Measurements from ENCODE around the gene TMEM151B. TPM values are rescaled to one million over a fixed set of nuclear protein-coding genes. Genes with fewer than 3 reads are reported as not detected.
A peak's percentile ranks its signal among the peaks of the same experiment; 100 is the strongest.

TMEM151B gene
- total and polyA plus RNA-seq, 11 donors, result 0.21 to 5.3 (median 0.45) TPM; not detected in 4

DNA sequence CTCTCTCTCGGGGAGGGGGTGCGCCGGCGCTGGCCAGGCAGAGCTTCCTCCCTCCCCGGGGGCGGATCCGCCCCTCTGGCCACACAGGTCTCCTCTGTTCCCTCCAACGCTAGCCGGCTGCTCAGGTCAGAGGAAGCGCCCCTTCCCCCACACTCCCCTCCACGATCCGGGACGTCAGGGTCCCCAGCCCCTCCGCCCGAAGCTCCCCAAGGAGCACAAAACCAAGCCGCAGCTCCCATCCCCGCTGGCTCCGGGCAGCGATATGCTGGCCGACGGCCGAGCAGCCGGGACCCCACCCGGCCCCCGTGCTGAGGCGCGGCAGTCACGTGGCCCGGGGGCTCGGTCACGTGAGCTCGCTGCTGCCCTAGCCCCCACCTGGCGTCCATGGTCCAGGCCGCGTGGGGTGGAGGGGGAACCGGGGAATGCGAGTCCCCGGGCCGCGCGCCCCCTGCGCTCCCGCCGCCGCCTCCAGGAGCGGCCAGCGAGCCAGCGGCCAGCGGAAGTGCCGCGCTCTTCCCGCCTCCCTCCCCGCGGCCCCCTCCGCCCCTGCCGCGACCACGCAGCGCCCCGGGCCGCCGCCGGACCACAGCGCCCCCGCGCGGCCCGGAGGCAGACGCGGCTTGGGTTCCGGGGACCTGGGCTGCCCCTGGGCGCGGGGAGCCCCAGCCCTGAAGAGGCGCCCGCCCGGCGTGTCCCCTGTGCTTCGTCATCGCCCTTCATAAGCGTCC lies 13.1 kb upstream of the TMEM151B start, which contains the start of gene SLC35B2:
Gene SLC35B2 (minus strand): TSS at position 504 of the 728 bp plus-strand sequence. CDS start 118 bp downstream, at position 386.
- TF ChIP-seq, protein P1, sequence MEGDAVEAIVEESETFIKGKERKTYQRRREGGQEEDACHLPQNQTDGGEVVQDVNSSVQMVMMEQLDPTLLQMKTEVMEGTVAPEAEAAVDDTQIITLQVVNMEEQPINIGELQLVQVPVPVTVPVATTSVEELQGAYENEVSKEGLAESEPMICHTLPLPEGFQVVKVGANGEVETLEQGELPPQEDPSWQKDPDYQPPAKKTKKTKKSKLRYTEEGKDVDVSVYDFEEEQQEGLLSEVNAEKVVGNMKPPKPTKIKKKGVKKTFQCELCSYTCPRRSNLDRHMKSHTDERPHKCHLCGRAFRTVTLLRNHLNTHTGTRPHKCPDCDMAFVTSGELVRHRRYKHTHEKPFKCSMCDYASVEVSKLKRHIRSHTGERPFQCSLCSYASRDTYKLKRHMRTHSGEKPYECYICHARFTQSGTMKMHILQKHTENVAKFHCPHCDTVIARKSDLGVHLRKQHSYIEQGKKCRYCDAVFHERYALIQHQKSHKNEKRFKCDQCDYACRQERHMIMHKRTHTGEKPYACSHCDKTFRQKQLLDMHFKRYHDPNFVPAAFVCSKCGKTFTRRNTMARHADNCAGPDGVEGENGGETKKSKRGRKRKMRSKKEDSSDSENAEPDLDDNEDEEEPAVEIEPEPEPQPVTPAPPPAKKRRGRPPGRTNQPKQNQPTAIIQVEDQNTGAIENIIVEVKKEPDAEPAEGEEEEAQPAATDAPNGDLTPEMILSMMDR (IDR thresholded peaks at IDR 0.05), result peak; percentile 48 to 94 (median 78)
- TF ChIP-seq POLR2A (IDR thresholded peaks at IDR 0.05), result peak in 1 of 2 donors; percentile 80
- intact Hi-C loops (cut with DNase I), result loop anchor here in 5 of 10 donors (5.0 to 10.0 kb wide), 3 partner anchors 85 to 162 kb away; no protein-coding TSS in a partner anchor
- no peaks in the 10 kb centered on the region for H3K9me3 ChIP-seq
- ATAC-seq, result peak; percentile 59 to 77 (median 75)
- peaks cover 5 to 76% (median 44%) of the 10 kb centered on the region in 9 donors for H3K36me3 ChIP-seq
- DNase-seq, result peak; percentile 71 to 83 (median 75)
- WGBS, 4 donors, result 0 to 1% (median 1%) methylated on average over 13 to 80 of the region's 80 CpGs
- H3K4me3 ChIP-seq, result peak within 1 kb of the TSS; percentile 60 to 99 (median 88)
- H3K27ac ChIP-seq, result peak within 1 kb of the TSS; percentile 75 to 97 (median 94)
- no peaks in the 10 kb centered on the region for H3K27me3 ChIP-seq
- peaks cover 3 to 50% (median 23%) of the 10 kb centered on the region in 12 donors for H3K4me1 ChIP-seq

DNA sequence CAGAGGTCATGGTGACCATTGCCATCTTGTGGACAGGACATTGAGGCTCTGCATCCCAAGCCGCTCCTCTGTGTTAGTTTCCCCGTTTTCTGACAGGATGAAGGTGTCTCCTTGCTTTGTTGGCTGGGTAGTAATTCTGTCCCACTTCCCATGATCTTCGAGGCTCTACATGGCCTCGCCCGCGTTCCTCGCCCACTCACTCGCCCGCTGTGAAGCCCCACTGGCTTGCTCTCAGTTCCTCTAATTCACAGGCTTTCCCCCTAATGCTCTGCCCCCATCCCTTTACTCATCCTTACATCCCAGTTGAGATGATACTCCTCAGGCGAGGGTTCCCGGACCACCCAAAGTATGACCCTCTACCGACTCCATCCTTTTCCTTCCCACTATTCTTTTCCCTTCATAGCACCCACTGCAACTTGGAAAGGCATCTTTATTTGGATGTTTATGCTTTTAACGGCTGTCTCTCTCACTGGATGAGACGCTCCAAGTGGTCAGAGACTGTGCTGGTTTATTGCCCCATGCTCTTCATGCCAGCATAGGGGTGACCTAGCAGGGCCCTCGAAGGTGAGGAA lies 12.4 kb upstream of the TMEM151B start:
- H3K36me3 ChIP-seq, result peaks cover 5 to 72% (median 37%) of the 10 kb centered on the region in 9 donors
- H3K4me1 ChIP-seq, result peaks cover 3 to 56% (median 29%) of the 10 kb centered on the region in 12 donors
- no peaks in the 10 kb centered on the region for H3K9me3 ChIP-seq
- H3K4me3 ChIP-seq, result peak overlapping the region in 11 of 12 donors; percentile 60 to 99 (median 90)
- WGBS, 4 donors, result 29 to 34% (median 30%) methylated on average over 14 to 15 of the region's 15 CpGs
- TF ChIP-seq POLR2A (IDR thresholded peaks at IDR 0.05), result no peak
- TF ChIP-seq, protein P1 (IDR thresholded peaks at IDR 0.05), result peak in 3 of 12 donors; percentile 9 to 36 (median 23)
- ATAC-seq (no peak), DNase-seq (no peak)
- no peaks in the 10 kb centered on the region for H3K27me3 ChIP-seq
- H3K27ac ChIP-seq, result peak overlapping the region; percentile 75 to 97 (median 94)
- intact Hi-C loops (cut with DNase I), result loop anchor here in 5 of 10 donors (5.0 to 10.0 kb wide), 3 partner anchors 86 to 163 kb away; no protein-coding TSS in a partner anchor

DNA sequence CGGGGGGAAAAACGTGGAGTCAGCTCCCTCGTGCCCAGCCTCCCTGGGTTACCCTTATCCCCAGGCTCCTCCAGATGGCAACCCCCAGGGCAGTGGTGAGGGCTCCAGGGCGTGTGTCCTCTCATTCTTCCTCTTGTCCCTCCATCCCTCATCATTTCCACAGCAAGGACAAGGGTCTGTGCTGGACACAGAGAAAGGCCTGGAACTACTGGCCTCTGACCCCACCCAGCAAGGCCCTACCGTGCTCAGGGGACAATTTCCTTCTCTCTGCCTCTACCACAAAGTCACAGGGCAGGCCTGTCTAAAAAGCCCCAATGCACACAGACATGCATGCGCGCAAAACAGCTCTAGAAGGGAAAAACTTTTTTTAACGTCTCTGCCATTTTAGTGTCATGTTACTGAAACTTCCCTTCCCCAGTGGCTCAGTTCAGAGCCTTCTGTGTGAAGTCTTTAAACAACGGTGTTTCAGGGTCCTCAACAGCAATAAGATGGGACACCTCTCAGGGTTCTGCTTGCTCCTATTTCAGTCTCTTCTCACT lies 11.9 kb upstream of the TMEM151B start:
- 89 to 92% (median 90%) methylated on average over 9 of the region's 9 CpGs for WGBS, 4 donors
- Histone ChIP-seq H3K4me1 (peaks cover 3 to 57% (median 30%) of the 10 kb centered on the region in 12 donors), H3K9me3 (no peaks in the 10 kb centered on the region), H3K4me3 (no peak overlapping the region), H3K27me3 (no peaks in the 10 kb centered on the region), H3K36me3 (peaks cover 5 to 66% (median 32%) of the 10 kb centered on the region in 9 donors), H3K27ac (peak overlapping the region in 4 of 12 donors; percentile 90 to 94 (median 94))
- peak in 1 of 5 donors; percentile 19 for DNase-seq
- no peak for ATAC-seq
- TF ChIP-seq POLR2A (IDR thresholded peaks at IDR 0.05), result no peak
- TF ChIP-seq, protein P1 (IDR thresholded peaks at IDR 0.05), result no peak
- intact Hi-C loops (cut with DNase I), result loop anchor here in 5 of 10 donors (5.0 to 10.0 kb wide), 3 partner anchors 86 to 164 kb away; no protein-coding TSS in a partner anchor
